Small intestine (tissue), 7 donors: ENCODE results near the gene TMEM240. TPM values are rescaled to one million over a fixed set of nuclear protein-coding genes. Genes with fewer than 3 reads are reported as not detected.
"Not testable (repeated sequence)": the region's sequence is repeated elsewhere in the genome, so short reads cannot be mapped to it uniquely, and the experiment has no call there.

Experiments
- DNase-seq, 2 donors: peaks; one replicate each; pipeline versions ENCODE4 v3.0.0 to v3.0.0-alpha.2; 2013
- FAIRE-seq: peaks from 2 replicates; lab custom pipeline; 2012; peaks lifted over from hg19 to GRCh38; lab: Jason Lieb, UNC
- H3K27ac ChIP-seq, 3 donors: one replicate each; pipeline ENCODE4 v1.5.1; 2013; ENCODE audit warnings: low read length in 2 of 3, mild to moderate bottlenecking in 2 of 3, control low read depth in 1 of 3, inconsistent platforms in 1 of 3, low read depth in 1 of 3, moderate library complexity in 1 of 3
- H3K27me3 ChIP-seq, 3 donors: one replicate each; pipeline ENCODE4 v1.6.1; 2013; ENCODE audit warnings: low read length in 3 of 3, inconsistent platforms in 1 of 3; ENCODE audit not compliant: control insufficient read depth in 3 of 3, insufficient read depth in 3 of 3
- H3K36me3 ChIP-seq, 3 donors: one replicate each; pipeline ENCODE4 v1.6.1; 2013; ENCODE audit warnings: low read length in 3 of 3, inconsistent platforms in 1 of 3, low read depth in 1 of 3, mild to moderate bottlenecking in 1 of 3, moderate library complexity in 1 of 3; ENCODE audit not compliant: control insufficient read depth in 3 of 3, insufficient read depth in 2 of 3
- H3K4me1 ChIP-seq, 3 donors: one replicate each; pipeline ENCODE4 v1.6.1; 2013; ENCODE audit warnings: low read length in 2 of 3, inconsistent platforms in 1 of 3, low read depth in 1 of 3, mild to moderate bottlenecking in 1 of 3, moderate library complexity in 1 of 3; ENCODE audit not compliant: control insufficient read depth in 3 of 3, insufficient read depth in 2 of 3
- H3K4me3 ChIP-seq, 3 donors: one replicate each; pipeline ENCODE4 v1.5.1; 2013; ENCODE audit warnings: low read length in 3 of 3, control low read depth in 1 of 3, inconsistent platforms in 1 of 3, low read depth in 1 of 3, mild to moderate bottlenecking in 1 of 3, moderate library complexity in 1 of 3
- H3K9me3 ChIP-seq, 2 donors: one replicate each; pipeline ENCODE4 v1.6.1; 2013; ENCODE audit warnings: low read depth in 1 of 2, low read length in 1 of 2; ENCODE audit not compliant: control insufficient read depth in 2 of 2, insufficient read depth in 1 of 2
- WGBS, 3 donors: extraction: QIAGEN DNeasy Blood & Tissue Kit; methylation state at CpG; one replicate each; pipeline ENCODE4 v1.1.7; 2013; 5-methylcytosine and 5-hydroxymethylcytosine counted together
- polyA plus RNA-seq, 4 donors: library from polyadenylated mRNA; stranded (reverse) in 3 of 4; unstranded in 1 of 4; fragments of 200-250 nt in 3 of 4; fragments of 120-200 nt in 1 of 4; gene quantifications; one replicate each; pipeline versions ENCODE4 v1.2.1 to v1.2.3, GENCODE V29; 2013
- donor health status: healthy with polysubstance abuse.
- donor health status: control.
- donor health status: control.
- donor health status: Bipolar disorder and iron deficiency.
- donor health status: healthy.

Gene TMEM240
- polyA plus RNA-seq, 4 donors = 1.6 to 3.7 (median 1.6) TPM; not detected in 1

DNA sequence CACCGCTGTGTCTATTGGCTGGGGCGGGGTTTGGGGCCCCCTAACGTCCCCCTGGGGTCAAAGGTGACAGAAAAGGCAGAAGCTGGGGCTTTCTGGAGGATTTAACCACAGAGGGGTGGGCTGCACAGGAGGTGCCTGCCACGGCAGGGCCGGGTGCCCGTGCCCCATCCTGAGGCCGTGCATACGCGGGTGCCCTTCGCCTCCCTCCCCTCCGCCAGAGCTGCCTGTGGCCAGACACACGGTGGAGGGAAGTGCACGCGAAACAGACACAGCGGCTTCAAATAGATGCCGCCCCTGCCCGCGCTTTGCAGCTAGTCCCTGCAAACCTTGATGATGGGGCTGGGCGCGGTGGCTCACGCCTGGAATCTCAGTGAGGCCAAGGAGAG is 31.0 kb downstream of the TMEM240 start:
- not testable (repeated sequence) for FAIRE-seq, DNase-seq, H3K27me3 ChIP-seq, H3K36me3 ChIP-seq, H3K27ac ChIP-seq, H3K9me3 ChIP-seq, H3K4me3 ChIP-seq
- peaks cover 0 to 16% (median 0%) of the 10 kb centered on the region in 3 donors for H3K4me1 ChIP-seq
- 65 to 84% (median 71%) methylated on average over 10 to 21 of the region's 21 CpGs for WGBS, 3 donors

DNA sequence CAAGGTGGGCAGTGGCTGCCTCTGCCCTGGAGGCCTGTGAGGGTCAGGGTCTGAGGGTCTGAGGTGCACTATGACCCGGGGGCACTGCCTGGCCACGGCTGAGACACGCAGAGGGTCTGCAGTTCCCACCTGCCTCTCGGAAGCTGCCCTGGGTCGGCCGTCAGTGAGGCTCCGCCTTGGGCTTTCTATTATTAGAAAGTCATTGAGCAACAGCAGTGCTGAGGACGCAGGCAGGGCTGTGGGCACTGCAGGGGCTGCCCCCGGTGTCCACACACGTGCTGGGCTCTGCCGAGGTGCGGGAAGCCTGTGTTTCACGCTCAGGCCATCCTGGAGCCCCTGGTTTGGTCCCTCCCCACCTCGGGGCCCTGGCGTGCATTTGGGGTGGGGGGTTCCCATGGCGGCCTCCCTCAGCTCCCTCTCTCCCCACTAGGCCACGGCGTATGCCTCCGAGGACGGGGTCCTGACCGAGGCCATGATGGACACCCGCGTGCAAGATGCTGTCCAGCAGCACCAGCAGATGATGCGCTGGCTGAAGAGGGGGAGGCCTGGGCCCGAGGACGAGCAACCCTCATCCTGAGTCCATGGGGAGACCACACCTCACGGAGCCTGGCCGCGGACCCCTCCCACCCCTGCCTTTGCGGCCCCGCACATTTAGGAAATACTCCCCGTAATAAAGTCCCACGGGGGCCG is 31.5 kb downstream of the TMEM240 start:
- H3K27me3 ChIP-seq, H3K27ac ChIP-seq, DNase-seq, FAIRE-seq, H3K9me3 ChIP-seq, H3K36me3 ChIP-seq, H3K4me3 ChIP-seq: not testable (repeated sequence)
- peaks cover 0 to 16% (median 0%) of the 10 kb centered on the region in 3 donors for H3K4me1 ChIP-seq
- WGBS, 3 donors = 75 to 81% (median 76%) methylated on average over 15 to 29 of the region's 34 CpGs

DNA sequence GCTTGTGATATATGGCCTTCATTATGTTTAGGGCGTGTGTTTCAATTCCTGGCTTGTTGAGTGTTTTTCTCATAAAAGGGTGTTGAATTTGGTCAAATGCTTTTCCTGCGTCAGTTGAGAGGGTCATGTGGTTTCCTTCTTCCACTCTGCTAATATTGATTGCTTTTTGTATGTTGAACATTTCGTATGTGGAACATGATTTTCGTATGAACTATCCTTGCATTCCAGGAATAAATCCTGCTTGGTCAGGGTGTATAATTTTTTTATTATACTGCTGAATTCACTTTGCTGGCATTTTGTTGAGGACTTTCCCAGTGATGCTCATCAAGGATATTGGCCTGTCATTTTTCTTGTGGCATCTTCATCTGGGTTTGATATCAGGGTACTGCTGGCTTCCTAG is 33.1 kb downstream of the TMEM240 start:
- H3K9me3 ChIP-seq = no peaks in the 10 kb centered on the region
- no peaks in the 10 kb centered on the region for H3K27me3 ChIP-seq
- H3K4me3 ChIP-seq = no peak overlapping the region
- no peaks in the 10 kb centered on the region for H3K36me3 ChIP-seq
- WGBS, 3 donors = 88 to 92% (median 92%) methylated on average over 4 of the region's 4 CpGs
- no peak overlapping the region for H3K27ac ChIP-seq
- DNase-seq (no peak), FAIRE-seq (no peak)
- H3K4me1 ChIP-seq = peaks cover 0 to 16% (median 0%) of the 10 kb centered on the region in 3 donors

DNA sequence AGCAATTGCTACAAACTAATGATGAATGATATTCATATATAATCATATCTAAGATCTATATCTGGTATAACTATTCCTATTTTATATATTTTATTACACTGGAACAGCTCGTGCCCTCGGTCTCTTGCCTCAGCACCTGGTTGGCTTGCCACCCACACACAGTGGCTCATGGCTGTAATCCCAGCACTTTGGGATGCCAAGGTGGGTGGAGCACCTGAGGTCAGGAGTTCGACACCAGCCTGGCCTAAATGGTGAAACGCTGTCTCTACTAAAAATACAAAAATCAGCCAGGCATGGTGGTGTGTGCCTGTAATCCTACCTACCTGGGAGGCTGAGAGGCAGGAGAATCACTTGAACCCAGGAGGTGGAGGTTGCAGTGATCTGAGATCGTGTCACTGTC is 34.6 kb downstream of the TMEM240 start:
- not testable (repeated sequence) for FAIRE-seq, H3K9me3 ChIP-seq, DNase-seq, H3K4me3 ChIP-seq, H3K27me3 ChIP-seq, H3K36me3 ChIP-seq
- peaks cover 0 to 12% (median 0%) of the 10 kb centered on the region in 3 donors for H3K4me1 ChIP-seq
- 38 to 74% (median 64%) methylated on average over 5 of the region's 5 CpGs for WGBS, 3 donors
- peak overlapping the region; percentile 38 to 85 (median 60) for H3K27ac ChIP-seq

DNA sequence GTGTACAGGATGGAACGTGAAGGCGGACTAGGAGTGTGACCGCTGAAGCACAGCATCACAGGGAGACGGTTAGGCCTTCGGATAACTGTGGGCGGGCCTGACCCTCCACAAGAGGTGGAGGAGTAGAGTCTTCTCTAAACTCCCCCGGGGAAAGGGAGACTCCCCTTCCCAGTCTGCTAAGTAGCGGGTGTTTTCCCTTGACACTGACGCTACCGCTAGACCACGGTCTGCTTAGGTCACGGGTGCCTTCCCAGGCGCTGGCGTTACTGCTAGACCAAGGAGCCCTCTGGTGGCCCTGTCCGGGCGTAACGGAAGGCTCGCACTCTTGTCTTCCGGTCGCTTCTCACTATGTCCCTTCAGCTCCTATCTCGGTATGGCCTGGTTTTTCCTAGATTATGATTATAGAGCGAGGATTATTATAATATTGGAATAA is 35.0 kb downstream of the TMEM240 start:
- H3K4me1 ChIP-seq, H3K4me3 ChIP-seq, H3K36me3 ChIP-seq, H3K9me3 ChIP-seq, H3K27me3 ChIP-seq, FAIRE-seq: not testable (repeated sequence)
- DNase-seq = peak in 1 of 2 donors; percentile 38
- H3K27ac ChIP-seq = peak overlapping the region; percentile 48 to 77 (median 51)
- 8 to 15% (median 14%) methylated on average over 10 to 16 of the region's 22 CpGs for WGBS, 3 donors

DNA sequence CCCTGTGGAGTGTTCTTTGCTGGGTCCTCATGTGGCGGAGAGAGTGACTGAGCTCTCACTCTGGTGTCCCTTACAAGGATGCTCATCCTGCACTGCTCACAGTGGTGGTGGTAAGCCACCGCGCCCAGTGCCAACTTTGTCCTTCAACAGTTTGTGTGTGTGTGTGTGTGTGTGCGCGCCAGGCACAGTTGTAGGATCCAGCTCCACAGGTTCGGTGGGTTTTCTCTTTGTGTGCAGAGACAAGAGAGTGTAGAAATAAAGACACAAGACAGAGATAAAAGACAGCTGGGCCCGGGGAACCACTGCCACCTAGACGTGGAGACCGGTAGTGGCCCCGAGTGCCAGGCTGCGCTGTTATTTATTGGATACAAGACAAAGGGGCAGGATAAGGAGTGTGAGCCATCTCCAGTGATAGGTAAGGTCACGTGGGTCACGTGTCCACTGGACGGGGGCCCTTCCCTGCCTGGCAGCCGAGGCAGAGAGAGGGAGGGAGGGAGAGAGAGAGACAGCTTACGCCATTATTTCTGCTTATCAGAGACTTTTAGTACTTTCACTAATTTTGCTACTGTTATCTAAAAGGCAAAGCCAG is 35.6 kb downstream of the TMEM240 start:
- not testable (repeated sequence) for H3K9me3 ChIP-seq, H3K27me3 ChIP-seq, FAIRE-seq, H3K36me3 ChIP-seq, H3K4me1 ChIP-seq, H3K4me3 ChIP-seq
- H3K27ac ChIP-seq = peak overlapping the region; percentile 48 to 77 (median 51)
- DNase-seq = peak; percentile 67 to 78
- WGBS, 3 donors = 7 to 28% (median 21%) methylated on average over 15 to 16 of the region's 16 CpGs

DNA sequence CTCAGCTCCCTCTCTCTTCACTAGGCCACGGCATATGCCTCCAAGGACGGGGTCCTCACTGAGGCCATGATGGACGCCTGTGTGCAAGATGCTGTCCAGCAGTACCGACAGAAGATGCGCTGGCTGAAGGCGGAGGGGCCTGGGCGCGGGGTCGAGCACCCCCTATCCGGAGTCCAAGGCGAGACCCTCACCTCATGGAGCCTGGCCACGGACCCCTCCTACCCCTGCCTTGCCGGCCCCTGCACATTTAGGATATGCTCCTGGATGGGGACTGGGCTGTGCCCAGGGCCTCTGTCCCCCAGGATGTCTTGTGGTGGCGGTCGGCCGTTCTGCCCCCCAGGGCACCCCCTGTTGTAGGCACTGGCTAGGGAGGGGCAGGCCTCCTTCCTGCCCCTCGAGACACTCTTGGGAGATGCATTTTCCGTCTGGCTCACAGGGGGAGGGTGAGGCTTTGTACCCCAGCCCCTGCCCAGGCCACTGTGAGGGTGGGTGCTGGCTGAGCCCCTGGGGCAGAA is 44.9 kb downstream of the TMEM240 start:
- DNase-seq, H3K27me3 ChIP-seq, H3K4me1 ChIP-seq, H3K27ac ChIP-seq, FAIRE-seq, H3K4me3 ChIP-seq: not testable (repeated sequence)
- Histone ChIP-seq H3K9me3 (peaks cover 0 to 27% of the 10 kb centered on the region in 2 donors), H3K36me3 (peaks cover 9 to 49% (median 10%) of the 10 kb centered on the region in 3 donors)
- 91 to 94% (median 91%) methylated on average over 17 to 18 of the region's 18 CpGs for WGBS, 3 donors

DNA sequence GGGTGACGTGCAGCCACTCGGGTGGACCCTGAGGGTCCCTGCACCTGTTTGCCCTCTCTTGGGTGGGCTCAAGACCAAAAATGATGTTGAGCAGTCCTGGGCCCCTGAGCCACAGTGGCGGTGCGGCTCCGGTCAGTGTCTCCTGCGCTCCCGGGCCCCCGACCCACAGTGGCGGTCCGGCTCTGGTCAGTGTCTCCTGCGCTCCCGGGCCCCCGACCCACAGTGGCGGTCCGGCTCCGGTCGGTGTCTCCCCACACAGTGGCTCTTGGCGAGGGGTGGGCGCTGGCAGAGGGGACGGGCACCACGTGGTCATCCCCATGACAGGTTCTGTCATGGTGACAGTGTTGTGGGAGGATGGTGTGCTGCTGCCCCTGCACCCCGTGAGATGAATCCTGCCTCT is 46.1 kb downstream of the TMEM240 start:
- H3K27me3 ChIP-seq, H3K4me1 ChIP-seq, H3K4me3 ChIP-seq, FAIRE-seq, DNase-seq, H3K27ac ChIP-seq: not testable (repeated sequence)
- 96 to 98% (median 98%) methylated on average over 20 to 22 of the region's 22 CpGs for WGBS, 3 donors
- Histone ChIP-seq H3K36me3 (peaks cover 13 to 60% (median 14%) of the 10 kb centered on the region in 3 donors), H3K9me3 (peaks cover 0 to 29% of the 10 kb centered on the region in 2 donors)
